Measurements from ENCODE around the gene SPG11.

The SPG11 gene

DNA sequence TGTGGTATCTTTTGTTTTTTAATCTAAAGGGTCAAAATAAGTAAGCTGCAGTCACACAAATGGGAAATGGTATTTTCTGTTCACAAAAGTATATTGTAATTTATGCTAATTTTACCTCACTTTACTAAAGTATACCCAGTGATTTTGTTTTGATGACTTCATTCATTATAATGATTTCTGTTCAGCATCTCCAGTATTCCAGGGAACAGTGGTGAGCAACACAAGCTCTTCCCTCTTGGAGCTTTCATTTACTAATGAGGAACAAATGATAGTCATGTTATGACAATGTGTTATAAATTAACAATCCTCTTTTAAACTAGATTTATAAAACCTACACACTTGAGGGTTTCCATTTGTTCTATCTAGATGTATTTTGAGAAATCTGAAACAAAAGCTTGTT lies 147.0 kb downstream of the SPG11 start:
- Histone ChIP-seq H2AFZ (ENCODE audit: low read length) (no peak overlapping the region), H3K4me2 (ENCODE audit: low read depth, low read length, poor library complexity, severe bottlenecking) (no peak overlapping the region), H3K9ac (ENCODE audit: low read depth, low read length, poor library complexity, severe bottlenecking) (no peak overlapping the region), H4K20me1 (ENCODE audit: insufficient read depth, low read length, poor library complexity, severe bottlenecking) (peaks cover 5% of the 10 kb centered on the region), H3K9me2 (replicated peaks; ENCODE audit: low read depth, low read length) (no peaks in the 10 kb centered on the region), H3K4me1 (ENCODE audit: insufficient read depth, low read length, poor library complexity, severe bottlenecking) (no peaks in the 10 kb centered on the region), H3F3A (ENCODE audit: low read depth) (no peaks in the 10 kb centered on the region), H3K36me3 (ENCODE audit: insufficient read depth, low read length) (peaks cover 66% of the 10 kb centered on the region), H3K4me3 (ENCODE audit: low read length, poor library complexity, severe bottlenecking) (no peak overlapping the region), H3K79me2 (ENCODE audit: insufficient read depth, low read length) (no peaks in the 10 kb centered on the region; the same call in 1 of the 2 replicates), H3K27me3 (ENCODE audit: insufficient read depth, low read length, poor library complexity, severe bottlenecking) (no peaks in the 10 kb centered on the region), H3K9me3 (ENCODE audit: insufficient read depth, low read depth, low read length) (no peaks in the 10 kb centered on the region)
- TF ChIP-seq, protein P1, sequence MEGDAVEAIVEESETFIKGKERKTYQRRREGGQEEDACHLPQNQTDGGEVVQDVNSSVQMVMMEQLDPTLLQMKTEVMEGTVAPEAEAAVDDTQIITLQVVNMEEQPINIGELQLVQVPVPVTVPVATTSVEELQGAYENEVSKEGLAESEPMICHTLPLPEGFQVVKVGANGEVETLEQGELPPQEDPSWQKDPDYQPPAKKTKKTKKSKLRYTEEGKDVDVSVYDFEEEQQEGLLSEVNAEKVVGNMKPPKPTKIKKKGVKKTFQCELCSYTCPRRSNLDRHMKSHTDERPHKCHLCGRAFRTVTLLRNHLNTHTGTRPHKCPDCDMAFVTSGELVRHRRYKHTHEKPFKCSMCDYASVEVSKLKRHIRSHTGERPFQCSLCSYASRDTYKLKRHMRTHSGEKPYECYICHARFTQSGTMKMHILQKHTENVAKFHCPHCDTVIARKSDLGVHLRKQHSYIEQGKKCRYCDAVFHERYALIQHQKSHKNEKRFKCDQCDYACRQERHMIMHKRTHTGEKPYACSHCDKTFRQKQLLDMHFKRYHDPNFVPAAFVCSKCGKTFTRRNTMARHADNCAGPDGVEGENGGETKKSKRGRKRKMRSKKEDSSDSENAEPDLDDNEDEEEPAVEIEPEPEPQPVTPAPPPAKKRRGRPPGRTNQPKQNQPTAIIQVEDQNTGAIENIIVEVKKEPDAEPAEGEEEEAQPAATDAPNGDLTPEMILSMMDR (conservative IDR thresholded peaks at IDR 0.05; ENCODE audit: low read length): no peak
- no peak for TF ChIP-seq EZH2phosphoT487 (IDR thresholded peaks at IDR 0.05; ENCODE audit: borderline replicate concordance)
